Measurements from ENCODE around the gene TPT1.
A peak's percentile ranks its signal among the peaks of the same experiment; 100 is the strongest.

The TPT1 gene

DNA sequence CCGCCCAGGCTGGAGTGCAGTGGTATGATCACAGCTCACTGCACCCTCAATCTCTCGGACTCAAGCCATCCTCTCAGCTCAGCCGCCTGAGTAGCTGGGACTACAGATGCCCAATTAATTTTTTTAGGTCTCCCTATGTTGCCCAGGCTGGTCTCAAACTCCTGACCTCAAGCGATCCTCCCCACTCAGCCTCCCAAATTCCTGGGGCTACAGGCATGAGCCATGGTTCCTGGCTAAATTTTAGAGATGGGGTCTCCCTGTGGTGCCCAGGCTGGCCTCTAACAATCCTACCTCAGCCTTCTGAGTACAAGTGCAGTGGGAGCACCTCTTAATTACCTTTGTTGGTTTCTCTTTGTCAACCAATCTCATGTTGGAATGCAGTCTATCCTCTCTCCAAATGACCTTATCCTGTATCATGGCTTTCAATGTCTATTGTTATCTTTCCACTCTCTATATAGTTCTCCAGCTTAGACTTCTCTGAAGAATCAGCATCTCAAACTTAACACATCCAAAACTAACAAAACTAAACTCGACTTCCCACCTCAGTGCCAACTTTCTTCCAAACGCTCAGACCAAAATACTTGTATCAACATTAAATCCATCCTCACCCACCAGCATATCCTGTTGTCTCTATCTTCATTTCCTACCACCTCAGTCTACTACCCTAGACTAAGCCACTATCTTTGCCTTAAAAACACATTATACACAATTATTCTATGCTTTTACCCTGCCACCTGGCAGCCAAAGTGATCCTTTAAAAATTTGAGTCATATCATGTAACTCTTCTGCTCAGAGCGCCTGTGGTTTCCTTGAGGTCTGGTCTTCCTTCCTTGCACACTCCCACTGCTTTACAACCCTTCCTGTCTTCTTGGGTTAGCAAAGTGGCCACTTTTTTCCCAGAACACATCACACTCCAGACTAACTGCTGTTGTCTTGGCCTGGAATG lies 6.7 kb downstream of the TPT1 start:
- Histone ChIP-seq H3K4me3 (ENCODE audit: extremely low read depth, insufficient read depth, low read length, poor library complexity, severe bottlenecking) (no peak overlapping the region), H3K36me3 (ENCODE audit: control insufficient read depth, insufficient read depth, low read length) (peaks cover 46% of the 10 kb centered on the region), H3K9me3 (ENCODE audit: control insufficient read depth, low read length) (no peaks in the 10 kb centered on the region), H3K4me1 (ENCODE audit: control insufficient read depth, insufficient read depth, low read length, poor library complexity, severe bottlenecking) (peaks cover 47% of the 10 kb centered on the region), H3K27ac (ENCODE audit: low read depth, low read length, severe bottlenecking) (no peak overlapping the region)
- WGBS, 2 experiments (ENCODE audit: insufficient coverage in 2 of 2), result 83 to 88% methylated on average over 5 to 7 of the region's 7 CpGs

GRCh38 chr13:45333251-45333976 lies 7.6 kb downstream of the TPT1 start:
- Histone ChIP-seq H3K9me3 (ENCODE audit: control insufficient read depth, low read length) (no peaks in the 10 kb centered on the region), H3K4me3 (ENCODE audit: extremely low read depth, insufficient read depth, low read length, poor library complexity, severe bottlenecking) (no peak overlapping the region), H3K27ac (ENCODE audit: low read depth, low read length, severe bottlenecking) (no peak overlapping the region), H3K36me3 (ENCODE audit: control insufficient read depth, insufficient read depth, low read length) (peaks cover 37% of the 10 kb centered on the region), H3K4me1 (ENCODE audit: control insufficient read depth, insufficient read depth, low read length, poor library complexity, severe bottlenecking) (peaks cover 44% of the 10 kb centered on the region)
- 72 to 76% methylated on average over 2 of the region's 3 CpGs for WGBS, 2 experiments (ENCODE audit: insufficient coverage in 2 of 2)

- H3K4me3 ChIP-seq (ENCODE audit: extremely low read depth, insufficient read depth, low read length, poor library complexity, severe bottlenecking), result no peak overlapping the region
- 66 to 92% methylated on average over 2 to 3 of the region's 3 CpGs for WGBS, 2 experiments (ENCODE audit: insufficient coverage in 2 of 2)
- H3K36me3 ChIP-seq (ENCODE audit: control insufficient read depth, insufficient read depth, low read length), result peaks cover 31% of the 10 kb centered on the region
- no peaks in the 10 kb centered on the region for H3K9me3 ChIP-seq (ENCODE audit: control insufficient read depth, low read length)
- peaks cover 38% of the 10 kb centered on the region for H3K4me1 ChIP-seq (ENCODE audit: control insufficient read depth, insufficient read depth, low read length, poor library complexity, severe bottlenecking)
- H3K27ac ChIP-seq (ENCODE audit: low read depth, low read length, severe bottlenecking), result peak overlapping the region; percentile 77
Measured at GRCh38 chr13:45332831-45333219, 8.2 kb downstream of the TPT1 start.

- H3K36me3 ChIP-seq (ENCODE audit: control insufficient read depth, insufficient read depth, low read length), result peaks cover 25% of the 10 kb centered on the region
- no CpG with 5 or more reads among the region's 2 CpGs for WGBS, 2 experiments (ENCODE audit: insufficient coverage in 2 of 2)
- no peak overlapping the region for H3K4me3 ChIP-seq (ENCODE audit: extremely low read depth, insufficient read depth, low read length, poor library complexity, severe bottlenecking)
- peak overlapping the region; percentile 77 for H3K27ac ChIP-seq (ENCODE audit: low read depth, low read length, severe bottlenecking)
- no peaks in the 10 kb centered on the region for H3K9me3 ChIP-seq (ENCODE audit: control insufficient read depth, low read length)
- H3K4me1 ChIP-seq (ENCODE audit: control insufficient read depth, insufficient read depth, low read length, poor library complexity, severe bottlenecking), result peaks cover 37% of the 10 kb centered on the region
Measured at GRCh38 chr13:45332036-45332830, 8.8 kb downstream of the TPT1 start.

DNA sequence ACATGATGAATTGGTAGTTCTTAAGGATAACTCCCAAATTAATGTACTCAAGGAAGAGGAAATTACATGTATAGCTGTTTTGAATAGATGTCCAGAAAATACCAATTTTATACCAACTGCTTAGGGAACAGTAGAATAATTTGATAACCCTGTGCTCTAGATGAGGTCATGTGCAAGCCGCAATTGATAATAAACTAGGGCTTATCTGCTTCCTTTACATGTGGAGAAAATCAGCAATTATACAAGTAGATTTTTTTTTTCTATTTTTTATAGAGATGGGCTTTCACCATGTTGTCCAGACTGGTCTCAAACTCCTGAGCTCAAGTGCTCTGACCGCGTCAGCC lies 9.3 kb downstream of the TPT1 start:
- no CpG with 5 or more reads among the region's 3 CpGs for WGBS, 2 experiments (ENCODE audit: insufficient coverage in 2 of 2)
- peaks cover 37% of the 10 kb centered on the region for H3K4me1 ChIP-seq (ENCODE audit: control insufficient read depth, insufficient read depth, low read length, poor library complexity, severe bottlenecking)
- H3K27ac ChIP-seq (ENCODE audit: low read depth, low read length, severe bottlenecking), result peak overlapping the region; percentile 77
- H3K36me3 ChIP-seq (ENCODE audit: control insufficient read depth, insufficient read depth, low read length), result peaks cover 20% of the 10 kb centered on the region
- no peak overlapping the region for H3K4me3 ChIP-seq (ENCODE audit: extremely low read depth, insufficient read depth, low read length, poor library complexity, severe bottlenecking)
- no peaks in the 10 kb centered on the region for H3K9me3 ChIP-seq (ENCODE audit: control insufficient read depth, low read length)

GRCh38 chr13:45331123-45331619 lies 9.8 kb downstream of the TPT1 start:
- WGBS, 2 experiments (ENCODE audit: insufficient coverage in 2 of 2), result no CpG with 5 or more reads among the region's 1 CpG
- no peak overlapping the region for H3K4me3 ChIP-seq (ENCODE audit: extremely low read depth, insufficient read depth, low read length, poor library complexity, severe bottlenecking)
- peaks cover 34% of the 10 kb centered on the region for H3K4me1 ChIP-seq (ENCODE audit: control insufficient read depth, insufficient read depth, low read length, poor library complexity, severe bottlenecking)
- no peak overlapping the region for H3K27ac ChIP-seq (ENCODE audit: low read depth, low read length, severe bottlenecking)
- H3K36me3 ChIP-seq (ENCODE audit: control insufficient read depth, insufficient read depth, low read length), result peaks cover 15% of the 10 kb centered on the region
- no peaks in the 10 kb centered on the region for H3K9me3 ChIP-seq (ENCODE audit: control insufficient read depth, low read length)

DNA sequence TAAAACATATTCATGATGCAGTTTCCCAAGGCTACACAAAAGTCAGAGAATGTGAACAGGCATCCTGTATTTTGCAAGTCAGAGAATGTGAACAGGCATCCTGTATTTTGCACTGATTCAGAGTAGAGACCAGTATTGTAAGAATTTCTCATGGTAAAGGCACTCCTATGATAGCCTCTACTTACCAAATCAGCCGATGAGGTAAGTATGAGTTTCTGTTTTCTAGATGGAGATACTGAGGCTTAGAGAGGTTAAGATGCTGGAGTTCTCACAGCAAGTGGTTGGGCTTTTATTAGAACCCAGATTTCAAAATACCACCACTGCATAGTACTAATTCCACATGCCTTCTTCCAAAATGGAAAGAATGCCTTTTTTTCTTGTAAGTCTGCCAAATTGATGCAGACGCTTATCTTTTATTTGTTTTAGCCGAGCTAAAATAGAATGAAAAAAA lies 12.3 kb downstream of the TPT1 start:
- no peak overlapping the region for H3K27ac ChIP-seq (ENCODE audit: low read depth, low read length, severe bottlenecking)
- 94 to 100% methylated on average over 1 to 2 of the region's 3 CpGs for WGBS, 2 experiments (ENCODE audit: insufficient coverage in 2 of 2)
- H3K36me3 ChIP-seq (ENCODE audit: control insufficient read depth, insufficient read depth, low read length), result no peaks in the 10 kb centered on the region
- no peak overlapping the region for H3K4me3 ChIP-seq (ENCODE audit: extremely low read depth, insufficient read depth, low read length, poor library complexity, severe bottlenecking)
- no peaks in the 10 kb centered on the region for H3K9me3 ChIP-seq (ENCODE audit: control insufficient read depth, low read length)
- H3K4me1 ChIP-seq (ENCODE audit: control insufficient read depth, insufficient read depth, low read length, poor library complexity, severe bottlenecking), result peaks cover 36% of the 10 kb centered on the region

GRCh38 chr13:45327253-45327955 lies 13.6 kb downstream of the TPT1 start:
- no peaks in the 10 kb centered on the region for H3K36me3 ChIP-seq (ENCODE audit: control insufficient read depth, insufficient read depth, low read length)
- no peak overlapping the region for H3K4me3 ChIP-seq (ENCODE audit: extremely low read depth, insufficient read depth, low read length, poor library complexity, severe bottlenecking)
- no peak overlapping the region for H3K27ac ChIP-seq (ENCODE audit: low read depth, low read length, severe bottlenecking)
- no peaks in the 10 kb centered on the region for H3K9me3 ChIP-seq (ENCODE audit: control insufficient read depth, low read length)
- 93 to 97% methylated on average over 4 to 5 of the region's 9 CpGs for WGBS, 2 experiments (ENCODE audit: insufficient coverage in 2 of 2)
- peaks cover 28% of the 10 kb centered on the region for H3K4me1 ChIP-seq (ENCODE audit: control insufficient read depth, insufficient read depth, low read length, poor library complexity, severe bottlenecking)

GRCh38 chr13:45325806-45326205 lies 15.2 kb downstream of the TPT1 start:
- H3K9me3 ChIP-seq (ENCODE audit: control insufficient read depth, low read length), result no peaks in the 10 kb centered on the region
- 67% methylated on average over 4 of the region's 4 CpGs; no CpG with 5 or more reads in 1 of the 2 experiments for WGBS, 2 experiments (ENCODE audit: insufficient coverage in 2 of 2)
- H3K4me3 ChIP-seq (ENCODE audit: extremely low read depth, insufficient read depth, low read length, poor library complexity, severe bottlenecking), result no peak overlapping the region
- peaks cover 22% of the 10 kb centered on the region for H3K4me1 ChIP-seq (ENCODE audit: control insufficient read depth, insufficient read depth, low read length, poor library complexity, severe bottlenecking)
- H3K27ac ChIP-seq (ENCODE audit: low read depth, low read length, severe bottlenecking), result peak overlapping the region; percentile 47
- no peaks in the 10 kb centered on the region for H3K36me3 ChIP-seq (ENCODE audit: control insufficient read depth, insufficient read depth, low read length)
